Epithelial cell of esophagus (primary cell): Measurements from ENCODE around the gene PEX16.

ENCODE experiments used
- DNase-seq: peaks from one replicate; pipeline ENCODE4 v3.0.0; 2010; ENCODE audit warnings: low read depth
- H3K4me3 ChIP-seq: 2 replicates; pipeline ENCODE4 v1.5.1; 2011; ENCODE audit warnings: mild to moderate bottlenecking, low read length, control low read depth
- TF ChIP-seq, protein P1 (sequence below): IDR thresholded peaks from 2 replicates; pipeline ENCODE4 v1.5.1; 2011; ENCODE audit warnings: low read depth, mild to moderate bottlenecking, low read length, control low read depth, inconsistent platforms; ENCODE audit not compliant: insufficient read depth; ENCODE audit errors: missing control alignments

PEX16 gene

DNA sequence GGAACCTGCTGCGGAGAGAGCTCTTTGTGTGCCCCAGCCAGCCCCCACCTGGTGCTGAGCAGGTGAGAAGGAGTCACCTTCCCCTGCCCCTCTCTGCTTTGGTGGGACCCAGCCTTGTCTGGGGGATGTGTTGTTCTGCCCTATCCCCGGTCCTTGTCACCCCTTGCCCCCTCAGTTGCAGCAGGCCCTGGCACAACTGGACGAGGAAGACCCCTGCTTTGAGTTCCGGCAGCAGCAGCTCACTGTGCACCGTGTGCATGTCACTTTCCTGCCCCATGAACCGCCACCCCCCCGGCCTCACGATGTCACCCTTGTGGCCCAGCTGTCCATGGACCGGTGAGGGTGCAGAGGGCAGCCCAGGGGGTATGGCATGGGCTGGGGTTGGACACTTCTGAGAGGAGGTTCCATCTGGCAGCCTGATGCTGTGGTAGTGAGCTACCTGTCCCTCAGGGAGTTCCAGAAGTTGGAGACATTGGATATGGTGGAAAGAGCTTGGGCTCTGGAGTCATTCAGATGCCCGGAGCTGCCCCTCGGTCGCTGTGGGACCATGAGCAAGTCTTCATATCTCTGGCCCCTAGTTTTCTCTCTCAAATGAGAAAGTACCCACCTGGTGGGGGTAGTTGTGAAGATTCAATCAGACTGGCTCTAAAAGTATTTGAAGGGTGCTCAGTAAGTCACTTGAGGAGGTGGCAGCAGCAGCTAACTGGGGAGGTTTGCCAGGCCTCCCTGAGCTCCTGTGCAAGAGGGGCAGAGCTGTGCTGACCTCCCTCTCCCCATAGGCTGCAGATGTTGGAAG, 9.1 kb upstream of the PEX16 start:
- no peak for DNase-seq
- no peak overlapping the region for H3K4me3 ChIP-seq
- TF ChIP-seq, protein P1, sequence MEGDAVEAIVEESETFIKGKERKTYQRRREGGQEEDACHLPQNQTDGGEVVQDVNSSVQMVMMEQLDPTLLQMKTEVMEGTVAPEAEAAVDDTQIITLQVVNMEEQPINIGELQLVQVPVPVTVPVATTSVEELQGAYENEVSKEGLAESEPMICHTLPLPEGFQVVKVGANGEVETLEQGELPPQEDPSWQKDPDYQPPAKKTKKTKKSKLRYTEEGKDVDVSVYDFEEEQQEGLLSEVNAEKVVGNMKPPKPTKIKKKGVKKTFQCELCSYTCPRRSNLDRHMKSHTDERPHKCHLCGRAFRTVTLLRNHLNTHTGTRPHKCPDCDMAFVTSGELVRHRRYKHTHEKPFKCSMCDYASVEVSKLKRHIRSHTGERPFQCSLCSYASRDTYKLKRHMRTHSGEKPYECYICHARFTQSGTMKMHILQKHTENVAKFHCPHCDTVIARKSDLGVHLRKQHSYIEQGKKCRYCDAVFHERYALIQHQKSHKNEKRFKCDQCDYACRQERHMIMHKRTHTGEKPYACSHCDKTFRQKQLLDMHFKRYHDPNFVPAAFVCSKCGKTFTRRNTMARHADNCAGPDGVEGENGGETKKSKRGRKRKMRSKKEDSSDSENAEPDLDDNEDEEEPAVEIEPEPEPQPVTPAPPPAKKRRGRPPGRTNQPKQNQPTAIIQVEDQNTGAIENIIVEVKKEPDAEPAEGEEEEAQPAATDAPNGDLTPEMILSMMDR, result no peak

DNA sequence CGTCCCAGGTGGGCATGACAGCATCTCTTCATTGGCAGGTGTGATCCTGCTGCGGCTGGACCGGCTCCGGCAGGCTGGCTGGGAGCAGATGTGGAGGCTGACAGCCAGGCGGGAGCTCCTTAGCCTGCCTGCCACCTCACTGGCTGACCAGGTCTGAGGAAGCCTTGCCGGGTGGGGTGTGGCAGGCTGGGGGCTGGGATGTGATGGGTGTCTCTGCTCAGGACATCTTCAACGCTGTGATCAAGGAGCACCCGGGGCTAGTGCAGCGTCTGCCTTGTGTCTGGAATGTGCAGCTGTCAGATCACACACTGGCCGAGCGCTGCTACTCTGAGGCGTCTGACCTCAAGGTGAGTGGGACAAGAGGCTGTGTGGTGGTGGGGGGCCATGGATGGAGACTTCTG, 8.3 kb upstream of the PEX16 start:
- H3K4me3 ChIP-seq, result no peak overlapping the region
- TF ChIP-seq, protein P1, result no peak
- no peak for DNase-seq

DNA sequence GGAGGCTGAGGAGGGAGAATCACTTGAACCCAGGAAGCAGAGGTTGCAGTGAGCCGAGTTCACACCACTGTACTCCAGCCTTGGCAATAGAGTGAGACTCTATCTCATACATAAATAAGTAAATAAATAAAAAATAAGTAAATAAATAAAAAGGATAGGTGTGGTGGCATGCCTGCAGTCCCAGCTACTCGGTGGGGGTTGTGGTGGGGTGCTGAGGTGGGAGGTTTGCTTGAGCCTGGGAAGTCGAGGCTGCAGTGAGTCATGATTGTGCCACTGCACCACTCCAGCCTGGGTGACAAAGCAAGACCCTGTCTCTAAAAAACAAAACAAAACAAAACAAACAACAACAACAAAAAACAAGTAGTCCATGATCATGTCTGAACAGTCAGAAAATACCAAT, 7.9 kb upstream of the PEX16 start:
- TF ChIP-seq, protein P1, result no peak
- DNase-seq, result no peak
- no peak overlapping the region for H3K4me3 ChIP-seq

DNA sequence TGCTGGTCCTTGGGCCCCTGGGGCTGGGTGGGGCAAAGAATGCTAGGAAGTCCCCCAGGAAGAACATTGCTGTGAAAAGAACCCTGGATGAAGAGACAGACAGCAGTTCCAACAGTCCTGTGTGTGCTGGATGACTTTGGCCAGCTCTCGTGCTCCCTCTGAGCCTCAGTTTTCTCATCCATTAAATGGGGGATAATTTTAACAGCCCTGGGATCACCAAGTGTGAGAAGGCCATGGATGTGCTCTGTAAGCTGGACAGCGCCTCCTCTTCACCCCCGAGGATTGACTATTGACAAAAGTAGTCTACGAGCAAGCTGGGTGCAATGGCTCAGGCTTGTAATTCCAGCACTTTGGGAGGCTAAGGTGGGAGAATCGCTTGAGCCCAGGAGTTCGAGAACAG, 7.2 kb upstream of the PEX16 start:
- H3K4me3 ChIP-seq, result no peak overlapping the region
- TF ChIP-seq, protein P1, result no peak
- DNase-seq, result no peak

DNA sequence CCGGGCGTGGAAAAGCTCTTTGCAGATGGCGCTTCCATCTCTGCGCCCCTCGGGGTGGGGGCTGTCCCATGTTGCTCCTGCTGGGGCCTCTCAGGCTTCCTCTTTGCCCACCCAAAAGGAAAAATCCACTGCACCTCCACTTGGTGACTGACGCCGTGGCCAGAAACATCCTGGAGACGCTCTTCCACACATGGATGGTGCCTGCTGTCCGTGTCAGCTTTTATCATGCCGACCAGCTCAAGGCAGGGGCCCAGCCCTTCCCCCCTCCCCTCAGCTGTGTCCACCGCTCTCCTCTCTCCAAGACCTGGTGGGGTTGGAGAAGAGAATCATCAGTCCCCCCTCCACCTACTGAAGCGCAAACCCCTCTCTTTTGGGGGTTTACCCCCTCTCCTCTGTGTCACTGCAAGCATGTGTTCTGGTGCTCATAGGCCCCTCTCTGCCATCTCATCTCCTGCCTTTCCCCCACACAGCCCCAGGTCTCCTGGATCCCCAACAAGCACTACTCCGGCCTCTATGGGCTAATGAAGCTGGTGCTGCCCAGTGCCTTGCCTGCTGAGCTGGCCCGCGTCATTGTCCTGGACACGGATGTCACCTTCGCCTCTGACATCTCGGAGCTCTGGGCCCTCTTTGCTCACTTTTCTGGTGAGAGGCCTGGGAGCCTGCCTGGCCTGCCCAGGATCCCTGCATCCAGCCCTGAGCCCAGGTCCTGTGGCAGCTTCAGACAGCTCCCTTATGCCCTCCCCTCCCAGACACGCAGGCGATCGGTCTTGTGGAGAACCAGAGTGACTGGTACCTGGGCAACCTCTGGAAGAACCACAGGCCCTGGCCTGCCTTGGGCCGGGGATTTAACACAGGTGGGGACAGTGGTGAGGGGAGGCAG, 6.6 kb upstream of the PEX16 start:
- H3K4me3 ChIP-seq, result no peak overlapping the region
- TF ChIP-seq, protein P1, result no peak
- no peak for DNase-seq

DNA sequence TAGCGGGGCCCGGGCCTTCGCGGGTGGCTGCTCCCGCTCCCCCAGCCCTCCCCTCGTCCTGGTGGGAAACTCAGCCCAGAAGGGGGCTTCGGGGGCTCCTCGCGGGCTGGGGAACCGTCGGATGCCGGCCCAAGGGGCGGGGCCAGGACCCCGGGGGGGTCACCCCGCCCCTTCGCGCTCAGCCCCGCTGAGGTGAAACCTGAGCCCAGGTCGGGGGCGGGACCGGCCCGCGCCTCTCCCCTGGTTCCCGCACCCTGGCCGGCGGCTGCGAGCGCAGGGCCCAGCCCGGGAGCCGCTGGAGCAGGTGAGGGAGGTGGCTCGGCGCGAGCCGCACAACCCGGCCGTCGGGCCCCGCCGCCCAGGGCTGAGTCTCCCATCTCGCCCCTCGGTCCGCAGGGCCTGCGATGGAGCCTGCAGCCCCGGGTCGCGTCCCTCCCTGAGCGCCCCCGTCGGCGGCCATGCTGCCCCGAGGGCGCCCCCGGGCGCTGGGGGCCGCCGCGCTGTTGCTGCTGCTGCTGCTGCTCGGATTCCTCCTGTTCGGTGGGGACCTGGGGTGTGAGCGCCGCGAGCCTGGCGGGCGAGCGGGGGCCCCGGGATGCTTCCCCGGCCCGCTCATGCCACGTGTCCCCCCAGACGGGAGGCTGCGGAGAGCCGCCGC, 4.9 kb upstream of the PEX16 start, which contains the start of gene LARGE2:
Gene LARGE2 (plus strand): TSS at position 232 of the 658 bp plus-strand sequence. CDS start 227 bp downstream, at position 459.
- TF ChIP-seq, protein P1, result no peak
- DNase-seq, result peak; percentile 47
- peak within 1 kb of the TSS; percentile 30 for H3K4me3 ChIP-seq
